SK-N-SH (cell line): ENCODE data around the gene ADCY4. TPM values are rescaled to one million over a fixed set of nuclear protein-coding genes. Genes with fewer than 3 reads are reported as not detected.
"Not testable (repeated sequence)": the region's sequence is repeated elsewhere in the genome, so short reads cannot be mapped to it uniquely, and the experiment has no call there.

Experiments used
- CTCF ChIA-PET: fragments of 300-600, 350-600 bp; formaldehyde crosslinking; extraction: SDS; loops from one replicate; lab custom pipeline; 2021; lab: Yijun Ruan, JAX
- POLR2A ChIA-PET: fragments of 350-600 bp; sonication (Branson Sonifier 250); formaldehyde crosslinking; extraction: SDS; loops from one replicate; lab custom pipeline; 2020; ENCODE audit warnings: antibody characterized with exemption, inconsistent platforms; lab: Yijun Ruan, JAX
- DNase-seq: peaks from one replicate; pipeline ENCODE4 v3.0.0; 2012
- H2AFZ ChIP-seq: fragments of 200-600 bp; sonication (generic); 2 replicates; pipeline ENCODE4 v1.8.1; 2016; ENCODE audit warnings: antibody characterized with exemption, mild to moderate bottlenecking, low read depth
- H3F3A ChIP-seq: fragments of 200-600 bp; sonication (generic); replicated peaks from 2 replicates; pipeline ENCODE3; 2016; ENCODE audit warnings: antibody characterized with exemption, mild to moderate bottlenecking; ENCODE audit not compliant: insufficient read depth
- H3K27ac ChIP-seq, 2 experiments: fragments of 200-500 bp in 1 of 2; fragments of 200-600 bp in 1 of 2; sonication (Bioruptor generic) in 1 of 2; sonication (generic), shearing (Covaris generic) in 1 of 2; 2 replicates each; pipeline versions ENCODE4 v1.5.1 to v1.6.1; 2014 to 2016; ENCODE audit warnings: low read depth in 2 of 2, inconsistent platforms in 1 of 2, low read length in 1 of 2, mild to moderate bottlenecking in 1 of 2, mixed read lengths in 1 of 2
- H3K27me3 ChIP-seq: fragments of 200-600 bp; sonication (generic), shearing (Covaris generic); 2 replicates; pipeline ENCODE4 v1.6.1; 2016; ENCODE audit warnings: mixed run types; ENCODE audit not compliant: insufficient read depth
- H3K36me3 ChIP-seq, 2 experiments: fragments of 200-500 bp in 1 of 2; fragments of 200-600 bp in 1 of 2; sonication (Bioruptor generic) in 1 of 2; sonication (generic) in 1 of 2; replicated peaks in 1 of 2; 2 replicates each; pipeline versions ENCODE3 to v1.5.1; 2014 to 2016; ENCODE audit warnings: low read length in 1 of 2, mild to moderate bottlenecking in 1 of 2; ENCODE audit not compliant: insufficient read depth in 2 of 2, control insufficient read depth in 1 of 2
- H3K4me1 ChIP-seq, 2 experiments: fragments of 200-500 bp in 1 of 2; fragments of 200-600 bp in 1 of 2; sonication (Bioruptor generic) in 1 of 2; sonication (generic), shearing (Covaris generic) in 1 of 2; 2 replicates each; pipeline versions ENCODE4 v1.5.1 to v1.6.1; 2014 to 2016; ENCODE audit warnings: low read depth in 1 of 2, low read length in 1 of 2, mixed run types in 1 of 2; ENCODE audit not compliant: insufficient read depth in 2 of 2, control insufficient read depth in 1 of 2
- H3K4me2 ChIP-seq: fragments of 200-600 bp; sonication (generic), shearing (Covaris generic); 2 replicates; pipeline ENCODE4 v1.6.1; 2017; ENCODE audit warnings: mixed run types
- H3K4me3 ChIP-seq, 2 experiments: fragments of 200-500 bp in 1 of 2; fragments of 200-600 bp in 1 of 2; sonication (Bioruptor generic) in 1 of 2; sonication (generic), shearing (Covaris generic) in 1 of 2; 2 replicates each; pipeline versions ENCODE4 v1.5.1 to v1.8.1; 2014 to 2016; ENCODE audit warnings: low read depth in 2 of 2, inconsistent platforms in 1 of 2, low read length in 1 of 2, mild to moderate bottlenecking in 1 of 2, mixed read lengths in 1 of 2, moderate library complexity in 1 of 2
- H3K79me2 ChIP-seq: fragments of 200-600 bp; sonication (generic); 2 replicates; pipeline ENCODE4 v1.8.1; 2017; ENCODE audit warnings: mild to moderate bottlenecking; ENCODE audit not compliant: insufficient read depth
- H3K9ac ChIP-seq: fragments of 200-600 bp; sonication (generic); 2 replicates; pipeline ENCODE4 v1.6.1; 2017; ENCODE audit warnings: mixed run types
- H3K9me2 ChIP-seq: fragments of 200-600 bp; sonication (generic); 2 replicates; pipeline ENCODE4 v1.6.1; 2017; ENCODE audit warnings: mixed run types
- H3K9me3 ChIP-seq: fragments of 200-600 bp; sonication (generic); 2 replicates; pipeline ENCODE4 v1.6.1; 2017; ENCODE audit warnings: mixed run types, mild to moderate bottlenecking, moderate library complexity
- H4K20me1 ChIP-seq: fragments of 200-600 bp; sonication (generic); 2 replicates; pipeline ENCODE4 v1.6.1; 2017; ENCODE audit warnings: mild to moderate bottlenecking, mixed run types; ENCODE audit not compliant: insufficient read depth
- ELF1 ChIP-seq: IDR thresholded peaks from 2 replicates; pipeline ENCODE4 v1.4.0; 2012
- FOXJ3 ChIP-seq: sonication (generic); formaldehyde crosslinking; IDR thresholded peaks from 2 replicates; pipeline ENCODE4 v1.5.1; 2020; ENCODE audit warnings: mild to moderate bottlenecking, missing genetic modification reagents
- FOXM1 ChIP-seq: IDR thresholded peaks from 2 replicates; pipeline ENCODE4 v1.4.0; 2012; ENCODE audit warnings: low read depth, mild to moderate bottlenecking
- GABPA ChIP-seq: IDR thresholded peaks from 2 replicates; pipeline ENCODE4 v1.4.0; 2012; ENCODE audit warnings: low read depth, mild to moderate bottlenecking
- JUND ChIP-seq: IDR thresholded peaks from 2 replicates; pipeline ENCODE4 v1.4.0; 2012
- MXI1 ChIP-seq: IDR thresholded peaks from 2 replicates; pipeline ENCODE4 v1.6.1; 2012; ENCODE audit warnings: mild to moderate bottlenecking, low read depth, low read length, improper control_type of control experiment
- RCOR1 ChIP-seq: fragments of 150-350 bp; IDR thresholded peaks from 2 replicates; pipeline ENCODE4 v1.6.1; 2017; ENCODE audit warnings: antibody characterized with exemption, low read length
- RXRA ChIP-seq: IDR thresholded peaks from 2 replicates; pipeline ENCODE4 v1.4.0; 2012; ENCODE audit warnings: low read depth, mild to moderate bottlenecking, borderline replicate concordance
- SIN3A ChIP-seq: IDR thresholded peaks from 2 replicates; pipeline ENCODE4 v1.6.1; 2012; ENCODE audit warnings: low read depth, mild to moderate bottlenecking, low read length, moderate library complexity, borderline replicate concordance
- TCF12 ChIP-seq: IDR thresholded peaks from 2 replicates; pipeline ENCODE4 v1.4.0; 2012
- USF2 ChIP-seq: fragments of 150-350 bp; IDR thresholded peaks from 2 replicates; pipeline ENCODE4 v1.6.1; 2017; ENCODE audit warnings: antibody characterized with exemption, low read length, low read depth, borderline replicate concordance
- YY1 ChIP-seq: IDR thresholded peaks from 2 replicates; pipeline ENCODE4 v1.4.0; 2012; ENCODE audit warnings: low read depth, mild to moderate bottlenecking
- WGBS: methylation state at CpG from one replicate; pipeline ENCODE4 v1.1.6; 2017; ENCODE audit warnings: low lambda C conversion rate; 5-methylcytosine and 5-hydroxymethylcytosine counted together
- polyA plus RNA-seq, 3 experiments: library from polyadenylated mRNA; depleted of rRNA; stranded (reverse); fragments of >200 nt; gene quantifications; 2 replicates each; pipeline ENCODE4 v1.2.3, GENCODE V29; 2012
- TF ChIP-seq, protein P1 (sequence below): IDR thresholded peaks from 2 replicates; pipeline ENCODE4 v1.6.1; 2012; ENCODE audit warnings: mild to moderate bottlenecking, low read depth, low read length, moderate library complexity

ADCY4 gene
- polyA plus RNA-seq, 1 of the 3 experiments (the other 2 are of a cell fraction), result 0.08 TPM

DNA sequence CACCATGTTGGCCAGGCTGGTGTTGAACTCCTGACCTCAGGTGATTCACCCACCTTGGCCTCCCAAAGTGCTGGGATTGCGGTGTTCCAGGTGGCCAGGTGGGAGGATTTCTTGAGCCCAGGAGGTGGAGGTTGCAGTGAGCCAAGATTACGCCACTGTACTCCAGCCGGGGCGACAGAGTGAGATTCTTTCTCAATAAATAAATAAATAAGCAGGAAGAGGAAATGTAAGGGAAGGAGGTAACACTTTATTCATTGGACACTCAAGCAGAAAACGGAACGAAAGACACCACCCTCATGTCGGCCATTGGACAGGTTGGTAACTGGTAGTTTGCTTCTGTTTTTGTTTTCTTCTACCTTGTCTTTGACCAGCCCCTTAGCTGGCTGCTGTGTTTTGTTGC lies 20.1 kb upstream of the ADCY4 start:
- H3K9me2 ChIP-seq, result no peaks in the 10 kb centered on the region
- H3K9ac ChIP-seq, result no peak overlapping the region
- H2AFZ ChIP-seq, result no peak overlapping the region
- no peak overlapping the region for H3K4me2 ChIP-seq
- 70% methylated on average over 7 of the region's 7 CpGs for WGBS
- H3K27ac ChIP-seq, result no peak overlapping the region
- no peaks in the 10 kb centered on the region for H3K9me3 ChIP-seq
- H3F3A ChIP-seq, result no peaks in the 10 kb centered on the region
- H3K27me3 ChIP-seq, result peaks cover 48% of the 10 kb centered on the region
- TF ChIP-seq GABPA (no peak), RXRA (no peak), ELF1 (no peak), FOXJ3 (CRISPR knock-in tag) (no peak), YY1 (no peak), USF2 (no peak), RCOR1 (no peak), SIN3A (no peak), FOXM1 (no peak), MXI1 (no peak), JUND (no peak), TCF12 (no peak)
- TF ChIP-seq, protein P1, sequence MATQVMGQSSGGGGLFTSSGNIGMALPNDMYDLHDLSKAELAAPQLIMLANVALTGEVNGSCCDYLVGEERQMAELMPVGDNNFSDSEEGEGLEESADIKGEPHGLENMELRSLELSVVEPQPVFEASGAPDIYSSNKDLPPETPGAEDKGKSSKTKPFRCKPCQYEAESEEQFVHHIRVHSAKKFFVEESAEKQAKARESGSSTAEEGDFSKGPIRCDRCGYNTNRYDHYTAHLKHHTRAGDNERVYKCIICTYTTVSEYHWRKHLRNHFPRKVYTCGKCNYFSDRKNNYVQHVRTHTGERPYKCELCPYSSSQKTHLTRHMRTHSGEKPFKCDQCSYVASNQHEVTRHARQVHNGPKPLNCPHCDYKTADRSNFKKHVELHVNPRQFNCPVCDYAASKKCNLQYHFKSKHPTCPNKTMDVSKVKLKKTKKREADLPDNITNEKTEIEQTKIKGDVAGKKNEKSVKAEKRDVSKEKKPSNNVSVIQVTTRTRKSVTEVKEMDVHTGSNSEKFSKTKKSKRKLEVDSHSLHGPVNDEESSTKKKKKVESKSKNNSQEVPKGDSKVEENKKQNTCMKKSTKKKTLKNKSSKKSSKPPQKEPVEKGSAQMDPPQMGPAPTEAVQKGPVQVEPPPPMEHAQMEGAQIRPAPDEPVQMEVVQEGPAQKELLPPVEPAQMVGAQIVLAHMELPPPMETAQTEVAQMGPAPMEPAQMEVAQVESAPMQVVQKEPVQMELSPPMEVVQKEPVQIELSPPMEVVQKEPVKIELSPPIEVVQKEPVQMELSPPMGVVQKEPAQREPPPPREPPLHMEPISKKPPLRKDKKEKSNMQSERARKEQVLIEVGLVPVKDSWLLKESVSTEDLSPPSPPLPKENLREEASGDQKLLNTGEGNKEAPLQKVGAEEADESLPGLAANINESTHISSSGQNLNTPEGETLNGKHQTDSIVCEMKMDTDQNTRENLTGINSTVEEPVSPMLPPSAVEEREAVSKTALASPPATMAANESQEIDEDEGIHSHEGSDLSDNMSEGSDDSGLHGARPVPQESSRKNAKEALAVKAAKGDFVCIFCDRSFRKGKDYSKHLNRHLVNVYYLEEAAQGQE, result no peak
- H3K4me3 ChIP-seq, result no peak overlapping the region
- ChIA-PET POLR2A (no interaction called here), CTCF (interaction anchor here (0.6 to 3.0 kb wide), 4 partner anchors 11 to 82 kb away, joined by 3 to 23 read pairs (median 4); no protein-coding TSS in a partner anchor)
- H3K79me2 ChIP-seq, result no peaks in the 10 kb centered on the region
- no peaks in the 10 kb centered on the region; a peak in 1 of 4 replicates for H3K4me1 ChIP-seq
- no peak for DNase-seq
- no peaks in the 10 kb centered on the region for H4K20me1 ChIP-seq
- H3K36me3 ChIP-seq, result no peaks in the 10 kb centered on the region

- H3K4me3 ChIP-seq, H3K9me3 ChIP-seq, H3K27ac ChIP-seq, H3K4me1 ChIP-seq, POLR2A ChIA-PET, H3K9ac ChIP-seq, H4K20me1 ChIP-seq, DNase-seq, H2AFZ ChIP-seq, H3F3A ChIP-seq, H3K36me3 ChIP-seq, H3K9me2 ChIP-seq, H3K79me2 ChIP-seq, H3K4me2 ChIP-seq: not testable (repeated sequence)
- CTCF ChIA-PET, result interaction anchor here (1.3 to 3.5 kb wide), 2 partner anchors 12 to 21 kb away, joined by 4 to 21 read pairs; no protein-coding TSS in a partner anchor
- peaks cover 54% of the 10 kb centered on the region for H3K27me3 ChIP-seq
- WGBS, result 57% methylated on average over 3 of the region's 3 CpGs
Observed at GRCh38 chr14:24354482-24354825, 19.6 kb upstream of the ADCY4 start.
